UCSD-AML1 (cell line): ENCODE data around the gene XDH.

Experiments used
- DNase-seq: peaks from one replicate; lab custom pipeline; 2025; ENCODE audit not compliant: unreplicated experiment; lab: John Stamatoyannopoulos, UW

The XDH gene

GRCh38 chr2:31366733-31367132 lies 47.8 kb downstream of the XDH start:
- DNase-seq, result no peak

DNA sequence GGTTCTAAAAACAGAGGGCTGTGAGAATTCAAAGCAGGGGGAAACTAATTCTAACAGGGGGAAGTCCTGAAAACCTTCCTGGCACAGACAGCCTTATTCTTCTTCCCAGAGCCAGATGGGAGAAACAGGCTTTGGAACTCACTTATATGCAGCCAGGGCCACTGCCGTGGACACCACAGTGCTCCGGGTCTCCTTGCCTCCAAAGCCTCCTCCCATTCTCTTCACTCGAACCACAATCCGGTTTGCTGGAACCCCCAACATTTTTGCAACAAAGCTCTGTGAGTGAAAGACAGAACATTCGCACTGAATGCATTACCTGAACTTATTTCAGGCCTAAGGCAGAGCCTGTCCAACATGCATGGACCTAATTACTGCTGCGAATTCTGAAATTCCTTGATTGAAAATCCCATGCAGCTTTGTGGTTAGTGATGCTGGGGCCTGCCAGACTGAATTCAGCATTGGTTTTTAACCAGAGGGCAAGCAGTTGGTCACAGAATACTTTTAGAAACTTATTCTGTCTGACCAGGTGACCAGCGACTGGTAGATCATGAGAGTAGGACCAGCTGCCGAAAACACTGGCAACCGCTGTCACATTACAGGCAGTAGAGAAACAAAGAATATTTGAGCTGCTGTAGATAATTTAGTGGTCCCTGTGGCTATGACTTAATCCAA lies 48.6 kb downstream of the XDH start:
- no peak for DNase-seq

DNA sequence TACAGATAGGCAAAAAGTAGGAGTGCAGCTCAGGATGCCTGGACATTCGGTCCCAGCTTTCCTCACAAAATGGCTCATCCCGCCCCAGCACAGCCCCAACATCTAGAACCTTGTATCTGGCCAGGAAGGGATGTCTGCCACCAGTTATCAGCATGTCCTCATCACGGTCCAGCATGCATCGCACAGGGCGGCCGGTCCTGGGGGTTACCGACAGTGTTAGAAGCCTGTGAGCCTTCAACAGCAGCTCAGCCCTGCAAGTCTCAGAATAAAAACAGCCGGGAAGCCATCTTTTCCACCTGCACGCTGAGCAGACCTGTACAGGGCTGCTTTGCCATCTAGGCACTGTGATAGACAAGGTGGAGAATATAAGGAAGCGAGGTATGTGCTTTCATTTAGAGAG lies 49.2 kb downstream of the XDH start:
- no peak for DNase-seq

DNA sequence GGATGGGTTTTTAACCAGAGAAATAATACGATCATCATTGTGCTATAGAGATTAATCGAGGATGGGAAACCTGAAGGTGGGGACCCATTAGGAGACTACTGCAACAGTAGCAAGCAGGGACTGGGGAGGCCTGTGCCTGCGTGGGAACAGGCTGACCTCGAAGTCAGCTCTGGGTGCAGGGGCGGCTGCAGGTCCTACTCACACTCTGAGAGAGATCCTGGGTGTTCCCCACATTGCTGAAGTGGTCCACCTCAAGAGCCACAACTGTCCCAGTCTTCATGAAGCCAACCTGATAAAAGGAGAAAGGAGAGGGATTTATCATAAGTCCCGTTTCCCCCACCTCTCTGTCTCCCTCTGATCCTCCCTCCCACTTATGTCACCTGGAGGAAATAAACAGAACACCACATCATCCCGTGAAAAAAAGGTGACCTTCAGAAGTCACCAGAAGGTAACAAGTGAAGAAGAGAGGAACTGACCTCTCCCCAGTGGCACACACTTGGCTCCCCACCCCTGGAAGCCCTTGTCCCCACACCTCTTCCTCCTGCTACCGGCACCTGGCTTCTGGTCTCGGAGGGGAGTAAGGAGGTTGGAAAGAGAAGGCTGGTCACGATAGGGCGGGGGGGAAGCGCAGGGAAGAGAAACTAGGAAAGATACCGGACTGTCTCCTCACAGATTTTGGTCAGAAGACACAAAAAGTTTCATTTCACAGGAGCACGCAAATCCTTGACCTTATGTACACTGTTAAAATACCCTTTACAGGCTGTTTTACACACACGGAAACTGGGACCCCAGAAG lies 50.4 kb downstream of the XDH start:
- no peak for DNase-seq

DNA sequence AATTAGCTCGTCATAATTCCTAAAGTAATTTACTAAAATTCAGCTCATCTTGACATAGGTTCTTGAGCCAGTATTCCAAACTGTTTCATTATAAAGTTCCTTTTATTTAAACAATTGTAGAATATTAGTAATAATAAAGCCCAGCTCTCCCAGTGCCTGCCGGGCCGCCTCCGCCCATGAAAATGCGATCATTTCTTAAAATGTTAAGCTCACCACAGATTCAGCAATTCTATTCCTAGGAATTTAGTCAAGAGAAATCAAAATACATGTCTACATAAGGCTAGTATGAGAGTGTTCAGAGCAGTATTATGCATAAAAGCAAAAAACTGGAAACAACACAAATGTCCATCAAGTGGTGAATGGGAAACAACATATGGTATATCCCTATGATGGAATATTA lies 52.0 kb downstream of the XDH start:
- DNase-seq, result no peak

GRCh38 chr2:31359229-31359628 lies 55.3 kb downstream of the XDH start:
- DNase-seq, result no peak

GRCh38 chr2:31354837-31355236 lies 59.7 kb downstream of the XDH start:
- DNase-seq, result no peak

- DNase-seq, result no peak
These were observed 61.4 kb downstream of the XDH start for GRCh38 chr2:31353179-31353578.

GRCh38 chr2:31349684-31350083 lies 64.9 kb downstream of the XDH start:
- DNase-seq, result no peak

- DNase-seq, result no peak
These were observed 65.4 kb downstream of the XDH start for GRCh38 chr2:31349160-31349559.

DNA sequence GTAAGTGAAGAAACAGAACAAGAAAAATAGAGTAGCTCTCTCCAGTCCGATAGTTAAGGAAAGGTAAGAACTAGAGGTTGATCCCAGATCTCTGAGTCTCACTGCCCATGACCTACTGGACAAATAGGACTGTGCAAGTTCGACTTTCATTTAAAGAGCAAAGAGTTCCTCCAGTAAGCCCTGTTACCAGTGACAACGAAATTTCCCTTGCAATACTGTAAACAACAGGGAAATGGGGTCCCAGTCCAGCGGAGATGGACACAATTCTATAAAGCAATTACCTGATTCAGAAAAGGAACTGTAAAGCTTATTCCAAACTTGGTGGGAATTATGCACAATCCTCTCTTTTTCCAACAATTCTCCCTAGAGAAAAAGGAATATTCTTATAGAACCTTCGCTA lies 65.9 kb downstream of the XDH start:
- no peak for DNase-seq

GRCh38 chr2:31347750-31348149 lies 66.8 kb downstream of the XDH start:
- DNase-seq, result no peak

GRCh38 chr2:31347319-31347718 lies 67.2 kb downstream of the XDH start:
- no peak for DNase-seq

GRCh38 chr2:31344447-31344846 lies 70.1 kb downstream of the XDH start:
- no peak for DNase-seq

- no peak for DNase-seq
These were observed 73.2 kb downstream of the XDH start for GRCh38 chr2:31341351-31341750.

DNA sequence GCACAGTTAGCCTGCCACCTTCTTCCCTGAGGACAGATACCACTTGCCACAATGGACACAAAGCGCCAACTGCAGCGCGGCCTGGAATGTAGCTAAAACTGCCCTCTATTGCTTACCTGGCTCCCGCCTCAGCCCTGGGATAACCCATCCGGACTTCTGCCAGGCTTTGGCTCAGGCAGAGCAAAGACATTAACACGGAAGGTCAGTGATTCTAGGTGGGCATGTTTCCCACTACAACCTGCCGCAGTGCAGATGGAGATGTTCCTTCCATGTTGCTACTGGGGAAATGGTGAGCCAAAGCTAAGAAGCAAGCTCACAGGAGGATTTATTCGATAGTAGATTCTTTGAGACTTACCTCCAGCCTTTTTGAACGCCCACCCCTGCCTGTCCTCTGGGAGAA lies 74.8 kb downstream of the XDH start:
- no peak for DNase-seq

- no peak for DNase-seq
These were observed 76.7 kb downstream of the XDH start for GRCh38 chr2:31337860-31338259.

DNA sequence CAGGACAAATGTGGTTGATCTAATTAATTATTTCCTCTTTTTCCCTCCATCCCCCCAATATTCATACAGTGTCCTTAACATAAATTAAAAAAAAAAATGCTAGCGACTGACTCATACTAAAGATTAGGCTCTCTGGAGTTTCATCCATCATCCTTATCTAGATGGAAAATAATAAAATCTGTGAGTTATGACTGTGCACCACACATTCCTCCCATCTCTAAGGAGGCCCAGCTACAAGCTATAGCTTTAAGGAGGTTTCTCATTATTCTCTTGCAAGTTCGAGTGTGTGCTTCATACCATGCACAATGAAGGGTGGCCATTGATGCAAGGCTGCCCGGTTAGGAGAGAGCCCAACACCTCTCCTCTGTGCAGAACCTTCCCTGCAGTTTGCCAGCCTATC lies 77.3 kb downstream of the XDH start:
- DNase-seq, result no peak

DNA sequence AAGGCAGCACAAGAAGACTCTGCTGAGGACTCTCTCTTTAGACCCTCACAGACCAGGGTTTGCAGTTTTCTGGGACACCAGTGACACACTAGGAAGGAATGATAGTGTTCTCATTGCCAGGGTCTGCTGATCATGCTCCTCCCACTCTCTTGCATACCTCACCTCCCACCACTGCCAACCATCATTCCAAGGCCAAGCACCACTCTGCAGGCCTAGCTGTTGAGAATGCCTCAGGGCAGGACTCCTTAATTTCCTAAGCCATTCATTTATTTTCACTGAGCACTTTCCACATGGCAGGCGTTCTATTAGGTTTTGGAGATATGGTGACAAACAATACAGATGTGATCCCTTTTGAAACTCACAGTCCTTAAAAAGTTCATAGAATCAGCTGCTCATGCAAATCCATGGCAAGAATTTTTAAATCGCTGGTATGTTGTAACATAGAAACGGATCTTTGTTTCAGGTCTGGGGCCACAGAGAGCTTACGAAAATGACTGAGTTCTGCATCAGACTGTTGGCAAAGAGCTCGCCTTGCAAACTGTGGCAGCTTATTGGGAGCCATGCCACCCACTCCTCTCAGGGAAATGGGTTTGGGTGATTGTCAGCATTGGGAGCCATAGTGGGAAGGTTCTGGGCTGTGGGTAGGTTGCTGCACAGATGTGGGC lies 78.5 kb downstream of the XDH start:
- no peak for DNase-seq

DNA sequence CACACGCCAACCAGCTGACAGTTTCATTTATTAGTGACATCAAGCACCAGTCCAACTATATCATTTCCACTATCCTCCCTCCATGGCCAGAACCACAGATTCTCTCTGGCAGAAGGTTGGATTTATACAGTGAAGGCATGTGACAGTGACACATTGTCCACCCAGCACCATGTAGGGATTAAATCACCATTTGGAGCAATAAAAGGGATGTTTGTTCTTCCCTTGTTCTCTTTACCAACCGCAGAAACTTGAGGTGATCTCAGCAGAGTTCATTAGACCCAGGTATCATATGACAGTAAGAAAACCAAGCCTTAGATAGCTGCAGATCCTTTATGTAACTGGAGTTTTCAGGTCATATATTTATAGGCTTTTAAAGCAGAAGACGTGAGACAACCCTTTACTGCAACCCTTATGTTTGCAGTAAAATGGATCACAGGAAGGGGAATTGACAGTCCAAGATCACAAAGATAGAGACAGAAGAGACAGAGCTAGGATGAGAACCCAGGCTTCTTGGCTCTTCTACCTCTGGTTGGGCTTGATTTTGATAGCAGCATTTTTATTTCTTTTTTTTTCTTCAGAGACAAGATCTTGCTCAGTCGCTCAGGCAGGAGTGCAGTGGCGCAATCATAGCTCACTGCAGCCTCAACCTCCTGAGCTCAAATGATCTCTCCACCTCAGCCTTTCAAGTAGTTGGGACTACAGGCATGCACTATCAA lies 80.1 kb downstream of the XDH start:
- no peak for DNase-seq

GRCh38 chr2:31333527-31334183 lies 80.9 kb downstream of the XDH start:
- peak; percentile 65 for DNase-seq
